ENCODE measurements around the gene XXYLT1.
"Not testable (repeated sequence)": the region's sequence is repeated elsewhere in the genome, so short reads cannot be mapped to it uniquely, and the experiment has no call there.

Gene XXYLT1

GRCh38 chr3:195224980-195225580 lies 45.9 kb downstream of the XXYLT1 start:
- no peak for DNase-seq

GRCh38 chr3:195224156-195224979 lies 46.6 kb downstream of the XXYLT1 start:
- DNase-seq, result no peak

- DNase-seq, result no peak
These were observed 48.9 kb downstream of the XXYLT1 start for GRCh38 chr3:195221876-195222617.

GRCh38 chr3:195221015-195221853 lies 49.7 kb downstream of the XXYLT1 start:
- no peak for DNase-seq

- DNase-seq, result no peak
These were observed 51.4 kb downstream of the XXYLT1 start for GRCh38 chr3:195219351-195220230.

- DNase-seq, result not testable (repeated sequence)
These were observed 52.6 kb downstream of the XXYLT1 start for GRCh38 chr3:195218331-195218730.

- DNase-seq, result not testable (repeated sequence)
These were observed 55.4 kb downstream of the XXYLT1 start for GRCh38 chr3:195215576-195215975.

GRCh38 chr3:195214381-195214780 lies 56.6 kb downstream of the XXYLT1 start:
- DNase-seq, result no peak

- DNase-seq, result no peak
These were observed 57.2 kb downstream of the XXYLT1 start for GRCh38 chr3:195213639-195214315.

- DNase-seq, result no peak
These were observed 58.1 kb downstream of the XXYLT1 start for GRCh38 chr3:195212749-195213375.

GRCh38 chr3:195212033-195212748 lies 58.8 kb downstream of the XXYLT1 start:
- no peak for DNase-seq

GRCh38 chr3:195210266-195210973 lies 60.5 kb downstream of the XXYLT1 start:
- DNase-seq, result no peak

GRCh38 chr3:195209847-195210265 lies 61.1 kb downstream of the XXYLT1 start:
- DNase-seq, result no peak

GRCh38 chr3:195209083-195209846 lies 61.7 kb downstream of the XXYLT1 start:
- no peak for DNase-seq

- no peak for DNase-seq
These were observed 62.3 kb downstream of the XXYLT1 start for GRCh38 chr3:195208631-195209030.

- DNase-seq, result no peak
These were observed 62.8 kb downstream of the XXYLT1 start for GRCh38 chr3:195208183-195208582.

- DNase-seq, result no peak
These were observed 63.2 kb downstream of the XXYLT1 start for GRCh38 chr3:195207731-195208130.

GRCh38 chr3:195207056-195207455 lies 63.9 kb downstream of the XXYLT1 start:
- DNase-seq, result no peak

Data from activated naive CD4-positive, alpha-beta T cell treated with anti-CD3 and anti-CD28 coated beads, Interleukin-2, amount 50 U/mL, for 16 hours (primary cell).